Neuronal stem cell (in vitro differentiated cells): Measurements from ENCODE around the gene FXYD6.

Experiments
- DNase-seq: peaks from one replicate; pipeline ENCODE4 v3.0.0-alpha.2; 2013; ENCODE audit warnings: low spot score
- H2AFZ ChIP-seq: one replicate; pipeline ENCODE4 v1.6.1; 2013; ENCODE audit warnings: mild to moderate bottlenecking, low read length, inconsistent platforms
- H2AK5ac ChIP-seq: 2 replicates; pipeline ENCODE4 v1.6.1; 2013; ENCODE audit warnings: low read depth, mild to moderate bottlenecking, inconsistent platforms, low read length, moderate library complexity, mixed read lengths
- H2BK120ac ChIP-seq: 2 replicates; pipeline ENCODE4 v1.6.1; 2013; ENCODE audit warnings: low read depth, mild to moderate bottlenecking, inconsistent platforms, low read length, moderate library complexity, mixed read lengths
- H2BK12ac ChIP-seq: one replicate; pipeline ENCODE4 v1.6.1; 2013; ENCODE audit warnings: low read length, inconsistent platforms
- H2BK15ac ChIP-seq: 2 replicates; pipeline ENCODE4 v1.6.1; 2013; ENCODE audit warnings: mild to moderate bottlenecking, low read length, inconsistent platforms, mixed read lengths
- H2BK5ac ChIP-seq: one replicate; pipeline ENCODE4 v1.6.1; 2013; ENCODE audit warnings: inconsistent platforms, mild to moderate bottlenecking, low read length, moderate library complexity
- H3K14ac ChIP-seq: one replicate; pipeline ENCODE4 v1.6.1; 2013; ENCODE audit warnings: low read length, inconsistent platforms
- H3K18ac ChIP-seq: 2 replicates; pipeline ENCODE4 v1.6.1; 2013; ENCODE audit warnings: low read length, inconsistent platforms
- H3K23ac ChIP-seq: 2 replicates; pipeline ENCODE4 v1.6.1; 2013; ENCODE audit warnings: low read depth, mild to moderate bottlenecking, mixed read lengths, low read length, inconsistent platforms; ENCODE audit not compliant: poor library complexity
- H3K27ac ChIP-seq: replicated peaks from 3 replicates; pipeline ENCODE4 v1.5.1; 2013; ENCODE audit warnings: low read length, inconsistent platforms
- H3K27me3 ChIP-seq, 3 experiments: 2 replicates each; pipeline ENCODE4 v1.6.1; 2013; ENCODE audit warnings: low read length in 3 of 3, mild to moderate bottlenecking in 2 of 3, inconsistent platforms in 1 of 3, low read depth in 1 of 3, mixed read lengths in 1 of 3, moderate library complexity in 1 of 3; ENCODE audit not compliant: control insufficient read depth in 3 of 3, insufficient read depth in 3 of 3
- H3K36me3 ChIP-seq, 2 donors: replicated peaks in 1 of 2; 2 replicates each; pipeline ENCODE4 v1.6.1; 2013; ENCODE audit warnings: low read length in 2 of 2; ENCODE audit not compliant: control insufficient read depth in 2 of 2, insufficient read depth in 2 of 2
- H3K4ac ChIP-seq: 2 replicates; pipeline ENCODE4 v1.6.1; 2013; ENCODE audit warnings: inconsistent platforms, mild to moderate bottlenecking, low read length, moderate library complexity
- H3K4me1 ChIP-seq, 2 donors: 1 replicate in 1 of 2; 2 replicates in 1 of 2; pipeline ENCODE4 v1.6.1; 2013; ENCODE audit warnings: low read length in 2 of 2, low read depth in 1 of 2; ENCODE audit not compliant: control insufficient read depth in 2 of 2, insufficient read depth in 1 of 2
- H3K4me2 ChIP-seq: one replicate; pipeline ENCODE4 v1.6.1; 2013; ENCODE audit warnings: mild to moderate bottlenecking, low read length, inconsistent platforms; ENCODE audit not compliant: insufficient read depth, poor library complexity, severe bottlenecking
- H3K4me3 ChIP-seq, 2 donors: 2 replicates each; pipeline ENCODE4 v1.5.1; 2013; ENCODE audit warnings: low read length in 2 of 2, mild to moderate bottlenecking in 2 of 2, inconsistent platforms in 1 of 2, moderate library complexity in 1 of 2
- H3K79me1 ChIP-seq: one replicate; pipeline ENCODE4 v1.6.1; 2013; ENCODE audit warnings: low read depth, mild to moderate bottlenecking, inconsistent platforms, low read length, moderate library complexity
- H3K9ac ChIP-seq: one replicate; pipeline ENCODE4 v1.6.1; 2013; ENCODE audit warnings: mild to moderate bottlenecking, low read depth, low read length, inconsistent platforms; ENCODE audit not compliant: poor library complexity
- H3K9me3 ChIP-seq, 2 donors: replicated peaks in 1 of 2; 2 replicates each; pipeline versions ENCODE3 to v1.6.1; 2013; ENCODE audit warnings: low read length in 2 of 2, mild to moderate bottlenecking in 2 of 2, inconsistent platforms in 1 of 2, low read depth in 1 of 2, mixed read lengths in 1 of 2, moderate library complexity in 1 of 2; ENCODE audit not compliant: control insufficient read depth in 2 of 2, insufficient read depth in 1 of 2
- H4K8ac ChIP-seq: one replicate; pipeline ENCODE4 v1.6.1; 2013; ENCODE audit warnings: low read depth, mild to moderate bottlenecking, inconsistent platforms, low read length, moderate library complexity
- H4K91ac ChIP-seq: one replicate; pipeline ENCODE4 v1.6.1; 2013; ENCODE audit warnings: low read length, low read depth, mild to moderate bottlenecking, inconsistent platforms; ENCODE audit not compliant: poor library complexity
- WGBS, 2 donors: extraction: QIAGEN DNeasy Blood & Tissue Kit; methylation state at CpG; one replicate each; pipeline ENCODE4 v1.1.7; 2013; ENCODE audit warnings: missing lambda C conversion rate in 2 of 2, mixed read lengths in 1 of 2; ENCODE audit not compliant: insufficient read length in 2 of 2, insufficient replicate concordance in 1 of 2; ENCODE audit errors: extremely low coverage in 2 of 2; 5-methylcytosine and 5-hydroxymethylcytosine counted together

The FXYD6 gene

GRCh38 chr11:117910941-117911655 lies 34.6 kb upstream of the FXYD6 start:
- Histone ChIP-seq H2BK5ac (no peak overlapping the region), H3K18ac (peak overlapping the region; percentile 27), H3K36me3 (no peaks in the 10 kb centered on the region), H2AK5ac (peak overlapping the region; percentile 41), H2AFZ (no peak overlapping the region), H3K14ac (no peak overlapping the region), H3K9me3 (peaks cover 0 to 2% of the 10 kb centered on the region in 2 donors), H2BK120ac (no peak overlapping the region), H3K79me1 (no peaks in the 10 kb centered on the region), H3K4ac (no peak overlapping the region), H3K9ac (no peak overlapping the region), H4K91ac (no peak overlapping the region), H3K4me2 (no peak overlapping the region), H3K27me3 (peaks cover 0 to 31% (median 0%) of the 10 kb centered on the region in 3 experiments), H2BK12ac (no peak overlapping the region), H3K4me3 (no peak overlapping the region), H2BK15ac (peak overlapping the region; percentile 9), H3K23ac (no peak overlapping the region), H3K4me1 (peaks cover 4 to 16% of the 10 kb centered on the region in 2 donors), H4K8ac (no peak overlapping the region), H3K27ac (no peak overlapping the region)
- WGBS, 2 donors: no CpG with 5 or more reads among the region's 12 CpGs
- no peak for DNase-seq

- Histone ChIP-seq H3K4me2 (no peak overlapping the region), H2AK5ac (no peak overlapping the region), H3K27ac (no peak overlapping the region), H3K14ac (no peak overlapping the region), H2BK120ac (no peak overlapping the region), H2BK5ac (no peak overlapping the region), H3K4me3 (no peak overlapping the region), H3K23ac (no peak overlapping the region), H3K79me1 (no peaks in the 10 kb centered on the region), H3K36me3 (no peaks in the 10 kb centered on the region), H3K4ac (no peak overlapping the region), H3K27me3 (peaks cover 0 to 25% (median 0%) of the 10 kb centered on the region in 3 experiments), H4K91ac (no peak overlapping the region), H3K18ac (no peak overlapping the region), H2AFZ (no peak overlapping the region), H2BK15ac (no peak overlapping the region), H4K8ac (no peak overlapping the region), H3K4me1 (peaks cover 4 to 16% of the 10 kb centered on the region in 2 donors), H3K9me3 (peaks cover 0 to 2% of the 10 kb centered on the region in 2 donors), H3K9ac (no peak overlapping the region), H2BK12ac (no peak overlapping the region)
- WGBS, 2 donors: no CpG with 5 or more reads among the region's 4 CpGs
- no peak for DNase-seq
Observed at GRCh38 chr11:117910525-117910924, 34.1 kb upstream of the FXYD6 start.

GRCh38 chr11:117909611-117910382 lies 33.3 kb upstream of the FXYD6 start:
- Histone ChIP-seq H3K27me3 (peaks cover 0 to 22% (median 0%) of the 10 kb centered on the region in 3 experiments), H2BK5ac (peak overlapping the region; percentile 14), H3K27ac (no peak overlapping the region), H2AFZ (no peak overlapping the region), H4K91ac (no peak overlapping the region), H3K79me1 (no peaks in the 10 kb centered on the region), H2BK120ac (no peak overlapping the region), H3K18ac (peak overlapping the region; percentile 6), H3K9ac (no peak overlapping the region), H3K4ac (no peak overlapping the region), H4K8ac (no peak overlapping the region), H3K9me3 (peaks cover 0 to 2% of the 10 kb centered on the region in 2 donors), H3K4me2 (no peak overlapping the region), H3K4me3 (no peak overlapping the region), H3K4me1 (peaks cover 4 to 16% of the 10 kb centered on the region in 2 donors), H2BK12ac (peak overlapping the region; percentile 18), H2AK5ac (peak overlapping the region; percentile 13), H3K23ac (no peak overlapping the region), H3K14ac (no peak overlapping the region), H3K36me3 (no peaks in the 10 kb centered on the region), H2BK15ac (no peak overlapping the region)
- DNase-seq: no peak
- no CpG with 5 or more reads among the region's 20 CpGs for WGBS, 2 donors

- Histone ChIP-seq H3K4me3 (no peak overlapping the region), H3K79me1 (no peaks in the 10 kb centered on the region), H4K8ac (no peak overlapping the region), H3K14ac (no peak overlapping the region), H3K27me3 (peaks cover 0 to 16% (median 0%) of the 10 kb centered on the region in 3 experiments), H3K4ac (no peak overlapping the region), H3K9ac (no peak overlapping the region), H3K36me3 (no peaks in the 10 kb centered on the region), H3K4me2 (no peak overlapping the region), H2BK5ac (peak overlapping the region; percentile 14), H3K23ac (no peak overlapping the region), H3K9me3 (peaks cover 0 to 1% of the 10 kb centered on the region in 2 donors), H3K4me1 (peaks cover 4 to 16% of the 10 kb centered on the region in 2 donors), H2AK5ac (peak overlapping the region; percentile 85), H2BK12ac (no peak overlapping the region), H2AFZ (no peak overlapping the region), H3K27ac (no peak overlapping the region), H2BK15ac (no peak overlapping the region), H2BK120ac (no peak overlapping the region), H3K18ac (no peak overlapping the region), H4K91ac (no peak overlapping the region)
- WGBS, 2 donors: no CpG with 5 or more reads among the region's 4 CpGs
- no peak for DNase-seq
Observed at GRCh38 chr11:117908959-117909610, 32.6 kb upstream of the FXYD6 start.
